ENCODE data around the gene HFE.

DNA sequence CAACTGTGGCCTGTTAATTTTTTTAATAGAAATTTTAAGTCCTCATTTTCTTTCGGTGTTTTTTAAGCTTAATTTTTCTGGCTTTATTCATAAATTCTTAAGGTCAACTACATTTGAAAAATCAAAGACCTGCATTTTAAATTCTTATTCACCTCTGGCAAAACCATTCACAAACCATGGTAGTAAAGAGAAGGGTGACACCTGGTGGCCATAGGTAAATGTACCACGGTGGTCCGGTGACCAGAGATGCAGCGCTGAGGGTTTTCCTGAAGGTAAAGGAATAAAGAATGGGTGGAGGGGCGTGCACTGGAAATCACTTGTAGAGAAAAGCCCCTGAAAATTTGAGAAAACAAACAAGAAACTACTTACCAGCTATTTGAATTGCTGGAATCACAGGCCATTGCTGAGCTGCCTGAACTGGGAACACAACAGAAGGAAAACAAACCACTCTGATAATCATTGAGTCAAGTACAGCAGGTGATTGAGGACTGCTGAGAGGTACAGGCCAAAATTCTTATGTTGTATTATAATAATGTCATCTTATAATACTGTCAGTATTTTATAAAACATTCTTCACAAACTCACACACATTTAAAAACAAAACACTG lies 10.1 kb downstream of the HFE start:
- TF ChIP-seq YY1 (IDR thresholded peaks at IDR 0.05; ENCODE audit: insufficient read depth, insufficient read length) (no peak), ZNF274 (IDR thresholded peaks at IDR 0.05; ENCODE audit: low read depth, low read length) (no peak)

All from NT2/D1 (cell line).